WTC11 (cell line): Measurements from ENCODE around the gene SHPK. TPM values are rescaled to one million over a fixed set of nuclear protein-coding genes. Genes with fewer than 3 reads are reported as not detected.

ENCODE experiments used
- AR ChIP-seq: fragments of 250-450 bp; sonication (Bioruptor Pico); IDR thresholded peaks from 2 replicates; pipeline ENCODE4 v1.9.0; 2021; ENCODE audit warnings: mild to moderate bottlenecking
- ATF3 ChIP-seq: sonication (generic); formaldehyde crosslinking; conservative IDR thresholded peaks from 2 replicates; pipeline ENCODE4 v1.8.1; 2022; ENCODE audit warnings: mild to moderate bottlenecking, missing genetic modification reagents
- CBFB ChIP-seq: sonication (generic); formaldehyde crosslinking; IDR thresholded peaks from 2 replicates; pipeline ENCODE4 v1.8.1; 2022; ENCODE audit warnings: mild to moderate bottlenecking, low read depth, missing genetic modification reagents
- CDX4 ChIP-seq: fragments of 250-450 bp; sonication (Bioruptor Pico); IDR thresholded peaks from 2 replicates; pipeline ENCODE4 v1.9.0; 2021; ENCODE audit warnings: moderate library complexity, mild to moderate bottlenecking, inconsistent platforms, borderline replicate concordance
- CREM ChIP-seq: sonication (generic); formaldehyde crosslinking; IDR thresholded peaks from 2 replicates; pipeline ENCODE4 v1.8.1; 2022; ENCODE audit warnings: mild to moderate bottlenecking, missing genetic modification reagents, moderate library complexity
- E2F1 ChIP-seq: sonication (generic); formaldehyde crosslinking; IDR thresholded peaks from 2 replicates; pipeline ENCODE4 v1.8.0; 2022; ENCODE audit warnings: mild to moderate bottlenecking, missing genetic modification reagents
- E2F5 ChIP-seq: sonication (generic); formaldehyde crosslinking; IDR thresholded peaks from 2 replicates; pipeline ENCODE4 v1.8.1; 2022; ENCODE audit warnings: mild to moderate bottlenecking, moderate library complexity, missing genetic modification reagents
- ELF4 ChIP-seq: sonication (generic); formaldehyde crosslinking; IDR thresholded peaks from 2 replicates; pipeline ENCODE4 v1.8.1; 2022; ENCODE audit warnings: low read depth, mild to moderate bottlenecking, moderate library complexity, missing genetic modification reagents
- ERG ChIP-seq: fragments of 250-450 bp; sonication (Bioruptor Pico); IDR thresholded peaks from 2 replicates; pipeline ENCODE4 v1.8.0; 2021; ENCODE audit warnings: mild to moderate bottlenecking
- GABPB1 ChIP-seq: sonication (generic); formaldehyde crosslinking; IDR thresholded peaks from 2 replicates; pipeline ENCODE4 v1.8.1; 2023; ENCODE audit warnings: mild to moderate bottlenecking, missing genetic modification reagents
- KAT7 ChIP-seq: sonication (generic); formaldehyde crosslinking; IDR thresholded peaks from 2 replicates; pipeline ENCODE4 v1.8.1; 2023; ENCODE audit warnings: missing genetic modification reagents, mild to moderate bottlenecking, borderline replicate concordance
- MXD4 ChIP-seq: fragments of 250-450 bp; sonication (Bioruptor Pico); IDR thresholded peaks from 2 replicates; pipeline ENCODE4 v1.8.0; 2021; ENCODE audit warnings: mild to moderate bottlenecking, moderate library complexity, borderline replicate concordance
- NFATC4 ChIP-seq: fragments of 250-450 bp; sonication (Bioruptor Pico); IDR thresholded peaks from 2 replicates; pipeline ENCODE4 v1.9.0; 2021; ENCODE audit warnings: mild to moderate bottlenecking
- NFE2L1 ChIP-seq: sonication (generic); formaldehyde crosslinking; IDR thresholded peaks from 2 replicates; pipeline ENCODE4 v1.8.1; 2023; ENCODE audit warnings: missing genetic modification reagents
- NFYB ChIP-seq: sonication (generic); formaldehyde crosslinking; conservative IDR thresholded peaks from 2 replicates; pipeline ENCODE4 v1.8.0; 2022; ENCODE audit warnings: low read depth, missing genetic modification reagents
- NR2C2 ChIP-seq: sonication (generic); formaldehyde crosslinking; IDR thresholded peaks from 2 replicates; pipeline ENCODE4 v1.8.0; 2022; ENCODE audit warnings: mild to moderate bottlenecking, missing genetic modification reagents
- SMAD3 ChIP-seq: sonication (generic); formaldehyde crosslinking; IDR thresholded peaks from 2 replicates; pipeline ENCODE4 v1.8.0; 2022; ENCODE audit warnings: missing genetic modification reagents, mild to moderate bottlenecking, borderline replicate concordance
- TCF7 ChIP-seq: sonication (generic); formaldehyde crosslinking; IDR thresholded peaks from 2 replicates; pipeline ENCODE4 v1.8.0; 2022; ENCODE audit warnings: mild to moderate bottlenecking, low read depth, missing genetic modification reagents, moderate library complexity
- TEAD4 ChIP-seq: sonication (generic); formaldehyde crosslinking; IDR thresholded peaks from 2 replicates; pipeline ENCODE4 v1.8.0; 2022; ENCODE audit warnings: mild to moderate bottlenecking, missing genetic modification reagents
- TP53 ChIP-seq: sonication (generic); formaldehyde crosslinking; IDR thresholded peaks from 2 replicates; pipeline ENCODE4 v1.8.1; 2023; ENCODE audit warnings: mild to moderate bottlenecking, missing genetic modification reagents
- USF1 ChIP-seq: sonication (generic); formaldehyde crosslinking; IDR thresholded peaks from 2 replicates; pipeline ENCODE4 v1.8.0; 2022; ENCODE audit warnings: mild to moderate bottlenecking, missing genetic modification reagents
- USF2 ChIP-seq: sonication (generic); formaldehyde crosslinking; IDR thresholded peaks from 2 replicates; pipeline ENCODE4 v1.8.1; 2023; ENCODE audit warnings: mild to moderate bottlenecking, missing genetic modification reagents, moderate library complexity
- ZBTB21 ChIP-seq: sonication (generic); formaldehyde crosslinking; IDR thresholded peaks from 2 replicates; pipeline ENCODE4 v1.8.1; 2023; ENCODE audit warnings: mild to moderate bottlenecking, missing genetic modification reagents, borderline replicate concordance
- ZNF232 ChIP-seq: sonication (generic); formaldehyde crosslinking; IDR thresholded peaks from 2 replicates; pipeline ENCODE4 v1.8.0; 2022; ENCODE audit warnings: mild to moderate bottlenecking, missing genetic modification reagents
- ZNF317 ChIP-seq: sonication (generic); formaldehyde crosslinking; IDR thresholded peaks from 2 replicates; pipeline ENCODE4 v1.8.1; 2023; ENCODE audit warnings: low read depth, mild to moderate bottlenecking, moderate library complexity, missing genetic modification reagents, borderline replicate concordance
- ZNF671 ChIP-seq: fragments of 250-450 bp; sonication (Bioruptor Pico); IDR thresholded peaks from 2 replicates; pipeline ENCODE4 v1.8.0; 2021; ENCODE audit warnings: mild to moderate bottlenecking
- total RNA-seq: library from RNA; stranded (reverse); gene quantifications from 3 replicates; pipeline ENCODE4 v1.2.3, GENCODE V29; 2021

SHPK gene
- total RNA-seq, 1 experiment from 2014 or later, result 29.2 TPM

GRCh38 chr17:3636154-3636907 lies at the start of gene SHPK, which contains the start of gene CTNS (continued):
- TF ChIP-seq CREM (CRISPR knock-in tag) (no peak; the same call in 1 of the 2 replicates), ZBTB21 (CRISPR knock-in tag) (0 out of 2 replicates have a peak, but pooled peaks have one; percentile 45), USF1 (peak; percentile 100), ZNF232 (CRISPR knock-in tag) (no peak; the same call in 1 of the 2 replicates), MXD4 (CRISPR knock-in tag) (no peak), SMAD3 (CRISPR knock-in tag) (peak; percentile 68; the same call in 1 of the 2 replicates), USF2 (CRISPR knock-in tag) (peak; percentile 100), ZNF671 (no peak), ATF3 (CRISPR knock-in tag) (no peak), TCF7 (no peak), ZNF317 (CRISPR knock-in tag) (no peak), GABPB1 (CRISPR knock-in tag) (peak; percentile 53; the same call in 1 of the 2 replicates), NFE2L1 (no peak), E2F5 (CRISPR knock-in tag) (0 out of 2 replicates have a peak, but pooled peaks have one; percentile 46), E2F1 (CRISPR knock-in tag) (0 out of 2 replicates have a peak, but pooled peaks have one; percentile 11), AR (no peak), ELF4 (CRISPR knock-in tag) (no peak), NFATC4 (no peak), TEAD4 (CRISPR knock-in tag) (peak; percentile 56), NFYB (CRISPR knock-in tag) (peak; percentile 65), NR2C2 (CRISPR knock-in tag) (no peak), ERG (CRISPR knock-in tag) (no peak), TP53 (CRISPR knock-in tag) (no peak), KAT7 (CRISPR knock-in tag) (no peak), CDX4 (CRISPR knock-in tag) (no peak), CBFB (CRISPR knock-in tag) (0 out of 2 replicates have a peak, but pooled peaks have one; percentile 6)
